ENCODE results near the gene DNAJC6.
"Not testable (repeated sequence)": the region's sequence is repeated elsewhere in the genome, so short reads cannot be mapped to it uniquely, and the experiment has no call there.

Gene DNAJC6

GRCh38 chr1:65278376-65279069 is 30.8 kb upstream of the DNAJC6 start:
- intact Hi-C loops (cut with micrococcal nuclease) = no loop called here
- Mint-ChIP-seq H3K36me3 (ENCODE audit: low read depth) (no peaks in the 10 kb centered on the region), H3K4me1 (ENCODE audit: low read depth) (no peaks in the 10 kb centered on the region), H3K4me3 (no peak overlapping the region), H3K27ac (no peak overlapping the region), H3K9me3 (no peaks in the 10 kb centered on the region), H3K27me3 (no peaks in the 10 kb centered on the region)

- no peaks in the 10 kb centered on the region for H3K4me1 Mint-ChIP-seq (ENCODE audit: low read depth)
- H3K36me3 Mint-ChIP-seq (ENCODE audit: low read depth) = no peaks in the 10 kb centered on the region
- no peak overlapping the region for H3K27ac Mint-ChIP-seq
- no peaks in the 10 kb centered on the region for H3K9me3 Mint-ChIP-seq
- intact Hi-C loops (cut with micrococcal nuclease) = no loop called here
- H3K4me3 Mint-ChIP-seq = no peak overlapping the region
- H3K27me3 Mint-ChIP-seq = no peaks in the 10 kb centered on the region
These were observed 30.1 kb upstream of the DNAJC6 start for GRCh38 chr1:65279070-65279779.

GRCh38 chr1:65281846-65282245 is 27.5 kb upstream of the DNAJC6 start:
- Mint-ChIP-seq H3K4me3 (no peak overlapping the region), H3K27ac (no peak overlapping the region), H3K27me3 (no peaks in the 10 kb centered on the region), H3K9me3 (no peaks in the 10 kb centered on the region), H3K4me1 (ENCODE audit: low read depth) (no peaks in the 10 kb centered on the region), H3K36me3 (ENCODE audit: low read depth) (no peaks in the 10 kb centered on the region)
- intact Hi-C loops (cut with micrococcal nuclease) = no loop called here

GRCh38 chr1:65284229-65284628 is 25.1 kb upstream of the DNAJC6 start:
- Mint-ChIP-seq H3K36me3 (ENCODE audit: low read depth) (no peaks in the 10 kb centered on the region), H3K4me3 (no peak overlapping the region), H3K4me1 (ENCODE audit: low read depth) (no peaks in the 10 kb centered on the region), H3K9me3 (no peaks in the 10 kb centered on the region), H3K27me3 (no peaks in the 10 kb centered on the region), H3K27ac (no peak overlapping the region)
- intact Hi-C loops (cut with micrococcal nuclease) = no loop called here

- Mint-ChIP-seq H3K27me3 (no peaks in the 10 kb centered on the region), H3K9me3 (no peaks in the 10 kb centered on the region), H3K36me3 (ENCODE audit: low read depth) (no peaks in the 10 kb centered on the region), H3K4me1 (ENCODE audit: low read depth) (no peaks in the 10 kb centered on the region), H3K27ac (no peak overlapping the region), H3K4me3 (no peak overlapping the region)
- intact Hi-C loops (cut with micrococcal nuclease) = no loop called here
These were observed 19.9 kb upstream of the DNAJC6 start for GRCh38 chr1:65289449-65289848.

- H3K4me1 Mint-ChIP-seq (ENCODE audit: low read depth); intact Hi-C loops (cut with micrococcal nuclease): not testable (repeated sequence)
These were observed 17.5 kb upstream of the DNAJC6 start for GRCh38 chr1:65291818-65292217.

GRCh38 chr1:65292861-65293593 is 16.3 kb upstream of the DNAJC6 start:
- Mint-ChIP-seq H3K27me3 (no peaks in the 10 kb centered on the region), H3K36me3 (ENCODE audit: low read depth) (no peaks in the 10 kb centered on the region), H3K4me1 (ENCODE audit: low read depth) (no peaks in the 10 kb centered on the region), H3K9me3 (no peaks in the 10 kb centered on the region), H3K27ac (no peak overlapping the region), H3K4me3 (no peak overlapping the region)
- intact Hi-C loops (cut with micrococcal nuclease) = no loop called here

More at GRCh38 chr1:65291818-65292217, 17.5 kb upstream of the DNAJC6 start:
- H3K27ac Mint-ChIP-seq; H3K27me3 Mint-ChIP-seq; H3K4me3 Mint-ChIP-seq; H3K9me3 Mint-ChIP-seq; H3K36me3 Mint-ChIP-seq (ENCODE audit: low read depth): not testable (repeated sequence)

- H3K27me3 Mint-ChIP-seq = no peaks in the 10 kb centered on the region
- H3K36me3 Mint-ChIP-seq (ENCODE audit: low read depth) = no peaks in the 10 kb centered on the region
- intact Hi-C loops (cut with micrococcal nuclease) = no loop called here
- no peak overlapping the region for H3K27ac Mint-ChIP-seq
- no peak overlapping the region for H3K4me3 Mint-ChIP-seq
- H3K4me1 Mint-ChIP-seq (ENCODE audit: low read depth) = no peaks in the 10 kb centered on the region
- H3K9me3 Mint-ChIP-seq = no peaks in the 10 kb centered on the region
These were observed 11.6 kb upstream of the DNAJC6 start for GRCh38 chr1:65297706-65298105.

GRCh38 chr1:65299328-65299727 is 10.0 kb upstream of the DNAJC6 start:
- H3K4me3 Mint-ChIP-seq = no peak overlapping the region
- no peak overlapping the region for H3K27ac Mint-ChIP-seq
- no peaks in the 10 kb centered on the region for H3K36me3 Mint-ChIP-seq (ENCODE audit: low read depth)
- H3K4me1 Mint-ChIP-seq (ENCODE audit: low read depth) = no peaks in the 10 kb centered on the region
- no peaks in the 10 kb centered on the region for H3K9me3 Mint-ChIP-seq
- intact Hi-C loops (cut with micrococcal nuclease) = no loop called here
- H3K27me3 Mint-ChIP-seq = no peaks in the 10 kb centered on the region

GRCh38 chr1:65308781-65309303 is 501 bp upstream of the DNAJC6 start:
- Mint-ChIP-seq H3K9me3 (no peaks in the 10 kb centered on the region), H3K27me3 (peaks cover 36% of the 10 kb centered on the region), H3K4me3 (no peak overlapping the region), H3K4me1 (ENCODE audit: low read depth) (peaks cover 6% of the 10 kb centered on the region), H3K36me3 (ENCODE audit: low read depth) (no peaks in the 10 kb centered on the region), H3K27ac (no peak overlapping the region)
- intact Hi-C loops (cut with micrococcal nuclease) = no loop called here

GRCh38 chr1:65310078-65310587 is 790 bp downstream of the DNAJC6 start:
- Mint-ChIP-seq H3K27me3 (peaks cover 36% of the 10 kb centered on the region), H3K27ac (no peak overlapping the region)
- intact Hi-C loops (cut with micrococcal nuclease) = no loop called here

GRCh38 chr1:65311760-65312159 is 2.4 kb downstream of the DNAJC6 start:
- no peaks in the 10 kb centered on the region for H3K9me3 Mint-ChIP-seq
- H3K27ac Mint-ChIP-seq = no peak overlapping the region
- H3K27me3 Mint-ChIP-seq = peaks cover 36% of the 10 kb centered on the region
- H3K4me3 Mint-ChIP-seq = no peak overlapping the region
- H3K36me3 Mint-ChIP-seq (ENCODE audit: low read depth) = no peaks in the 10 kb centered on the region
- intact Hi-C loops (cut with micrococcal nuclease) = no loop called here
- H3K4me1 Mint-ChIP-seq (ENCODE audit: low read depth) = peaks cover 6% of the 10 kb centered on the region

More at GRCh38 chr1:65310078-65310587, 790 bp downstream of the DNAJC6 start:
- Mint-ChIP-seq H3K4me1 (ENCODE audit: low read depth) (peaks cover 6% of the 10 kb centered on the region), H3K4me3 (no peak overlapping the region), H3K36me3 (ENCODE audit: low read depth) (no peaks in the 10 kb centered on the region), H3K9me3 (no peaks in the 10 kb centered on the region)

- Mint-ChIP-seq H3K4me1 (ENCODE audit: low read depth) (no peaks in the 10 kb centered on the region), H3K36me3 (ENCODE audit: low read depth) (no peaks in the 10 kb centered on the region), H3K4me3 (no peak overlapping the region), H3K9me3 (peaks cover 16% of the 10 kb centered on the region), H3K27me3 (peaks cover 2% of the 10 kb centered on the region), H3K27ac (no peak overlapping the region)
- intact Hi-C loops (cut with micrococcal nuclease) = no loop called here
These were observed 6.9 kb downstream of the DNAJC6 start for GRCh38 chr1:65316233-65316632.

Data from dendritic cell treated with granulocyte-macrophage colony-stimulating factor and Interleukin-4, amounts not matched to agents 40 ng/mL and 50 ng/mL, for 4 days (primary cell).